SK-N-MC (cell line): ENCODE results near the gene FAM136A.
"Not testable (repeated sequence)": the region's sequence is repeated elsewhere in the genome, so short reads cannot be mapped to it uniquely, and the experiment has no call there.

Experiments used
- EZH2 ChIP-seq: fragments of 200-600 bp; sonication (generic); IDR thresholded peaks from one replicate; pipeline ENCODE4 v1.6.1; 2017; ENCODE audit warnings: antibody characterized with exemption
- POLR2AphosphoS5 ChIP-seq: IDR thresholded peaks from 2 replicates; pipeline ENCODE4 v1.6.1; 2012; ENCODE audit warnings: mild to moderate bottlenecking, low read depth, low read length, borderline replicate concordance

DNA sequence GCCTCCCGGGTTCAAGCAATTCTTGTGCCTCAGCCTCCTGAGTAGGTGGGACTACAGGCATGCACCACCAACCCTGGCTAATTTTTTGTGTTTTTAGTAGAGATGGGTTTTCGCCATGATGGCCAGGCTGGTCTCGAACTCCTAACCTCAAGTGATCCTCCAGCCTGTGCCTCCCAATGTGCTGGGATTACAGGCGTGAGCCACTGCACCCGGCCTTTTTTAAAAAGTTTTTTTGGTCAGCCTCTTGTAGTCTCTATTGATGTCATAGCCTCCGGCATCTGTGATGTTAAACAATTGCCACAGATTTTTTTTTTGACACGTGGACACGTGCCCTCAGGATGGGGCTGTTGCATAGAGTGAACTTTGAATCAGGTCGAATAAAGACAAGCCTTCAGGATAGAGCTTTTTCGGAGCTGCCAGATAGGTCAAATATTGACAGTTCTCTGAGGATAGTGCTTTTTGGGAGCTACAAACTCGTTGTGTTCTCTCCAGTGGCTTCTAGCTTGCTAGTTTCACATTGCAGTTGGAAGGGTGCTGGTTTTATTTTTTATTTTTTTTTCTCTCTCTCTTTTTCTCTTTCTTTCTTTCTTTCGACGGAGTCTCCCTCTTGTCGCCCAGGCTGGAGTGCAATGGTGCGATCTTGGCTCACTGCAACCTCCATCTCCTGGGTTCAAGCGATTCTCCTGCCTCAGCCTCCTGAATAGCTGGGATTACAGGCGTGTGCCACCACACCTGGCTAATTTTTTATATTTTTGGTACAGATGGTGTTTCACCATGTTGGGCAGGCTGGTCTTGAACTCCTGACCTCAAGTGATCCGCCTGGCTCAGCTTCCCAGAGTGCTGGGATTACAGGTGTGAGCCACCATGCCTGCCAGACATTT, 32.2 kb downstream of the FAM136A start:
- not testable (repeated sequence) for TF ChIP-seq EZH2, POLR2AphosphoS5
